Measurements from ENCODE around the gene MED13L.

DNA sequence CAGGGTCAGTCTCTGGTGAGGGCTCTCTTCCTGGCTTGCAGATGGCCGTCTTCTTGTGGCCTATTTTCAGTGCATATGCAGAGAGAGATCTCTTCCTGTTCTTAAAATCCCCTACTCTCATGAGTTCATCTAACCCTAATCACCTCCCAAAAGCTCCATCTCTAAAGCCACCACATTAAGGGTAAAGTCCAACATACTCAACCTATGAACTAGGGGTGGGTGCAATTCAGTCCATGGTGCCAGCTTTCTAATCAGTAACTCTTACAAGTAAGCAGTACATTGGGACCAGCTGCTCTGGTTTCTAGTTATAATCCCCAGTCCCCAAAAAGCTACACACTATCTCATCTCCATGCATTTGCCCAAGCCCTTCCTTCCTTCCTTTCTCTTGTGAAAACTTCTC lies 365.1 kb downstream of the MED13L start:
- TF ChIP-seq POLR2AphosphoS5 (IDR thresholded peaks at IDR 0.05; ENCODE audit: low read depth, low read length) (no peak), HDAC6 (IDR thresholded peaks at IDR 0.05; ENCODE audit: low read depth, low read length) (no peak), NRF1 (IDR thresholded peaks at IDR 0.05; ENCODE audit: low read depth, low read length) (no peak), TAF1 (IDR thresholded peaks at IDR 0.05; ENCODE audit: low read depth, low read length) (no peak), RAD21 (IDR thresholded peaks at IDR 0.05 in 1 of 2, conservative IDR thresholded peaks at IDR 0.05 in 1 of 2; ENCODE audit: low read depth in 2 of 2, low read length in 2 of 2) (no peak), KDM5A (IDR thresholded peaks at IDR 0.05; ENCODE audit: low read length) (no peak), EZH2 (IDR thresholded peaks at IDR 0.05; ENCODE audit: low read depth, low read length, severe bottlenecking) (no peak), KDM1A (IDR thresholded peaks at IDR 0.05; ENCODE audit: borderline replicate concordance, low read length) (no peak), POLR2A (IDR thresholded peaks at IDR 0.05; ENCODE audit: control extremely low read depth in 1 of 2, low read depth in 2 of 2, low read length in 2 of 2) (no peak), CHD2 (IDR thresholded peaks at IDR 0.05; ENCODE audit: low read length) (no peak), JUN (IDR thresholded peaks at IDR 0.05; ENCODE audit: low read depth, low read length) (no peak)
- TF ChIP-seq, protein P1, sequence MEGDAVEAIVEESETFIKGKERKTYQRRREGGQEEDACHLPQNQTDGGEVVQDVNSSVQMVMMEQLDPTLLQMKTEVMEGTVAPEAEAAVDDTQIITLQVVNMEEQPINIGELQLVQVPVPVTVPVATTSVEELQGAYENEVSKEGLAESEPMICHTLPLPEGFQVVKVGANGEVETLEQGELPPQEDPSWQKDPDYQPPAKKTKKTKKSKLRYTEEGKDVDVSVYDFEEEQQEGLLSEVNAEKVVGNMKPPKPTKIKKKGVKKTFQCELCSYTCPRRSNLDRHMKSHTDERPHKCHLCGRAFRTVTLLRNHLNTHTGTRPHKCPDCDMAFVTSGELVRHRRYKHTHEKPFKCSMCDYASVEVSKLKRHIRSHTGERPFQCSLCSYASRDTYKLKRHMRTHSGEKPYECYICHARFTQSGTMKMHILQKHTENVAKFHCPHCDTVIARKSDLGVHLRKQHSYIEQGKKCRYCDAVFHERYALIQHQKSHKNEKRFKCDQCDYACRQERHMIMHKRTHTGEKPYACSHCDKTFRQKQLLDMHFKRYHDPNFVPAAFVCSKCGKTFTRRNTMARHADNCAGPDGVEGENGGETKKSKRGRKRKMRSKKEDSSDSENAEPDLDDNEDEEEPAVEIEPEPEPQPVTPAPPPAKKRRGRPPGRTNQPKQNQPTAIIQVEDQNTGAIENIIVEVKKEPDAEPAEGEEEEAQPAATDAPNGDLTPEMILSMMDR (IDR thresholded peaks at IDR 0.05; ENCODE audit: control extremely low read depth in 1 of 3, insufficient read depth in 1 of 3, low read depth in 1 of 3, low read length in 3 of 3), result no peak
- TF ChIP-seq, protein P2, sequence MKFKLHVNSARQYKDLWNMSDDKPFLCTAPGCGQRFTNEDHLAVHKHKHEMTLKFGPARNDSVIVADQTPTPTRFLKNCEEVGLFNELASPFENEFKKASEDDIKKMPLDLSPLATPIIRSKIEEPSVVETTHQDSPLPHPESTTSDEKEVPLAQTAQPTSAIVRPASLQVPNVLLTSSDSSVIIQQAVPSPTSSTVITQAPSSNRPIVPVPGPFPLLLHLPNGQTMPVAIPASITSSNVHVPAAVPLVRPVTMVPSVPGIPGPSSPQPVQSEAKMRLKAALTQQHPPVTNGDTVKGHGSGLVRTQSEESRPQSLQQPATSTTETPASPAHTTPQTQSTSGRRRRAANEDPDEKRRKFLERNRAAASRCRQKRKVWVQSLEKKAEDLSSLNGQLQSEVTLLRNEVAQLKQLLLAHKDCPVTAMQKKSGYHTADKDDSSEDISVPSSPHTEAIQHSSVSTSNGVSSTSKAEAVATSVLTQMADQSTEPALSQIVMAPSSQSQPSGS (IDR thresholded peaks at IDR 0.05; ENCODE audit: low read length), result no peak
